HG02623 (cell line): ENCODE data around the gene LPAR6.
"Not testable (repeated sequence)": the region's sequence is repeated elsewhere in the genome, so short reads cannot be mapped to it uniquely, and the experiment has no call there.

Experiments used
- ATAC-seq: cut with Tn5 transposase; IDR thresholded peaks from one replicate; pipeline ENCODE4 v1.9.1; 2021; ENCODE audit warnings: moderate library complexity; ENCODE audit not compliant: unreplicated experiment

Gene LPAR6, protein sequence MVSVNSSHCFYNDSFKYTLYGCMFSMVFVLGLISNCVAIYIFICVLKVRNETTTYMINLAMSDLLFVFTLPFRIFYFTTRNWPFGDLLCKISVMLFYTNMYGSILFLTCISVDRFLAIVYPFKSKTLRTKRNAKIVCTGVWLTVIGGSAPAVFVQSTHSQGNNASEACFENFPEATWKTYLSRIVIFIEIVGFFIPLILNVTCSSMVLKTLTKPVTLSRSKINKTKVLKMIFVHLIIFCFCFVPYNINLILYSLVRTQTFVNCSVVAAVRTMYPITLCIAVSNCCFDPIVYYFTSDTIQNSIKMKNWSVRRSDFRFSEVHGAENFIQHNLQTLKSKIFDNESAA

DNA sequence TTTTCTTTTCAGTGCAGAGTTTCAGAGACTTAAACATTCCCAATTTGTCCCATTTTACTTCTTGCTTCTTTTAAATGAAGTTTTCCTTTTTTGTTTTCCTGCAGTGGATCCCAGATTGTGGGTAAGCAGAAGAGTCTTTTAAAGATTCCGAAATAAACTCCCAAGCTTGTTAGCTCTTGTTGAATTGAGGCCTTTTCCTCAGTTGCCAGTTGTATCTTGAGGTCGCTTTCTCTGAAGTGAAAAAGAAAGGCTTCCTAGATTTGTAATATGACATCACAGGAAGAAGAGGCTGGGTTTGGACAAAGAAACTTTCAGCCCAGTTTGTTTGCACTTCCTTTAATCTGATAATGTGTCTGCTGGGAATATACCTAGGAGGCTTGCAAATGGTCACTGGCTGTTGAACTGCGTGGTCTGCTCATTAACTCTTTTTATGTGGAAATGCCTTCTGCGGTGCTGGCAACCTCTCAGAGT, at the start of gene LPAR6:
Gene LPAR6 (minus strand): TSS at position 233 of the 471 bp plus-strand sequence. CDS start 690 bp downstream, outside the sequence.
- no peak for ATAC-seq

DNA sequence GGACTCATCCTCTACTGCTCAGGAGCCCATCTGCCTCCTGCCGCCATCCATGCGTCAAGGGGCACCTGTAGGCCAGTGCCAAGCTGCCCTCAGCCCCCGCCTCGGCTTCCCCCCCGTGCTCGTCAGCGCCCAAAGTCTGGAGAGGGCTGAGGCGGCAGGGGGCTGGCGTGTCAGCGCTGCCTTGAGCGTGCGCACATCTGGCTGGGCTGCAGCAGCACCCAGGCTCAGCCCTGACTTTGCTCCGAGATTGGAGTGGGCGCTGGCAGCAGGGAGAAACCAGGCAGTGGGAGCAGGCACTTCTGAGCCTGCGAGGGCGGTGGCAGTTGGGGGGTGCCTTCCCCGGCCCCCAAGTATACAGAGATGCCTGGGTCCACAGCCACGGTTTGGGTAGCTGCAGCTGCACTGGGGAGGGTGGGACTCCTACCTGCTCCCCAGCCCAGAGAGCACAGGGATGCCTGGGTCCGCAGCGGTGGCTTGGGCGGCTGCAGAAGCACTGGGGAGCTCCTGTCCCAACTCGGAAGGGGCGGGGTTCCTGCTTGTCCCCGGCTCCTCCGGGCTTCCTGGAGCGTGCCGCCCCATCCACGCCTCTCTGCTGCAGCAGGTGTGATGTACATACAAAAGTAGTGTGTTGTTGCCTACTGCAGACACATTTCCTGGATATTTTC, 44.8 kb upstream of the LPAR6 start:
- no peak for ATAC-seq

DNA sequence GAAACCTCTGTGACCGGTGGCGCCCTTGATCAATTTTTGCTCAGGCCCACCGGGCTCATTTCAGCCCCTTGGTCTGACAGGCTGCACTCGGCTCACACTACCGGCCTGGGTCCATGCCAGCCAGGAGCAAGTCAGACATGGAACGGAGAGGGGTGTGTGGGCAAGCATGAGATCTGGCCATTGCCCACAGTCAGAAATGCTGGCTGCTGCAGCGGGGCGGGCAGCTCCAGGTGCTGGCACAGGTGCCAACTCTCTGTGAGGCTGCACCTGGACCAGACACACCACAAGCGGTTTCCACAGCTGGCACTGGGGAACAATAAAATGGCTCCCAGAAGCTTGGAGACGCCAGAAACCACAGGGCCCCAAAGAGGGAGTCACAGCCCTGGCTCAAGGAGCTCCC, 43.6 kb upstream of the LPAR6 start:
- no peak for ATAC-seq

DNA sequence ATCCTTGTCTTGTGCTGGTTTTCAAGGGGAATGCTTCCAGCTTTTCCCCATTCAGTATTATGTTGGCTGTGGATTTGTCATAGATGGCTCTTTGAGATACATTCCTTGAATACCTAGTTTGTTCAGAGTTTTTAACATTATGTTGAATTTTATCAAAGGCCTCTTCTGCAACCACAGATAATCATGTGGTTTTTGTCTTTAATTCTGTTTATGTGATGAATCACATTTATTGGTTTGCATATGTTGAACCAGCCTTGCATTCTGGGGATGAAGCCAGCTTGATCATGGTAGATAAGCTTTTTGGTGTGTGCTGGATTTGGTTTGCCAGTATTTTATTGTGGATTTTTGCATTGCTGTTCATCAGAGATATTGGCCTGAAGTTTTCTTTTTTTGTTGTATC, 38.3 kb upstream of the LPAR6 start:
- ATAC-seq = not testable (repeated sequence)

DNA sequence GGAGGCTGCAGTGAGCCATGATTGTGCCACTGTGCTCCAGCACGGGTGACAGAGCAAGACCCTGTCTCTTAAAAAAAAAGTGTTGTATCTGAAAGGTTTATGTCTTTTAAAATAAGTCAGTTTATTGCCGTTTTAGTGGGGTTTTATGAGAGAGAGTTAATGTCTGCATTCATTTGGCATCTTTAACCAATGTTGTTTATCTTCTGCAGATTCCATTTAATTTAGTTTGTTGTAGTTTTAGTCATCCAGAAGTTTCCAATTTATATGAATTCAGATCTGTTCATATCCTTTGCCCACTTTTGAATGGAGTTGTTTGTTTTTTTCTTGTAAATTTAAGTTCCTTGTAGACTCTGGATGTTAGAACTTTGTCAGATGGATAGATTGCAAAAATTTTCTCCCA, 36.7 kb upstream of the LPAR6 start:
- ATAC-seq = no peak

DNA sequence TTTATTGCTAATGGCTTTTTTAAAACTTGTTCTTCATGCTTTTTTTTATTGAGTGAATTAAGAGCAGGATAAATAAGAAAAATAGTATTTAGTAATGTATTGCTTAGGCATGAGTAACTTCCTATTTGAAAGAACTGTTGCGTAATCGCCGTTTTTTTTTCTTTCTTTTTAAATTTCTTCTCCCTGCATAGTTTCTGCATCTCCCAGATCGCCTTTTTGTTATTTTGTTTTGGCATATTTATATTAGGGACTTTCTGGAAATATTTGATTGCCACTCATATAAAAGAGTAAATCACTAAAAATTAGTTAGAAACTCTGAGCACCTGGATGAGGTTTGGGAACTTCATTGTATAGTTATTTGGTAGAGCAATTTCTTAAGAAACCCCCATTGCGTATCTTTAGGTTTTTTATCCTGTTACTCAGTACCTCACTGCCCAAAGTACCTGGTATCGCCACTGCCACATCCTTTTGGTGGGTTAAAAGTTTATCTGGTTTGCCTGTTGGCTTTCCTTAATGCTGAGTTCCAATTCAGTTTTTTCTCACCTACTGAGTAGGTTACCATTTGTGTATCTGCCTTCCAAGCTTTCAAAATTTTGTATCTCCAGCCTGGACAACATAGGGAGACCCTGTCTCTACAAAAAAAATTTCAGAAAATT, 36.2 kb upstream of the LPAR6 start:
- no peak for ATAC-seq

DNA sequence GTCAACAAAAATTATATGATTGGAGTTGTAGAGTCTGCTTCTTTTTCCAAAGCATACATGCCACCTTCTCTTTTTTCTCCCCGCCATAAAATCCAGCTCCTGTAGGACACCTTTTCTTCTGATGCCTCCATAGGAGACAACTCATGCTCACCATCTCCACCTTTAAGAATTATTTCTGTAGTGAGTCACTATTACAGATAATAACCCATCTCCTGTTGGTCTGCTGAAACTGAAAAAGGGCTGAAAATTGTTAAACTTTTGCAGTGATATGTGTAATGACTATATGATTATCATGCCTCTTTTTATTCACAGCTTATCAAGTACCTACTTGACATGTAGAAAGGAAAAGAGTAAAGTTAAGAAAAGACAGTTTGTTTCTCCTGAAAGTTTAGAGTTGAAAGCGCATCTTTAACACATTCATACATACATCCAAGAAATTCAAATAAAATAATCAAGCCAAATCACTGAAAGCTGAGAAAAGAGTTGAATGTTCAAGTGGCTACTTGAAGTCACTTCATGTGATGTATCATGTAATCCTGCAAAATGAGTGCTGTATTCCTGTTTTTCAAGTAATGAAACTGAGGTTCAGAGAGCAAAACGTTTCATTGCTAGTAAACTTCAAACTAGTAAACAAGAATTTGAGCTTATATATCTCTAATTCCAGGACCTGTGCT, 35.5 kb upstream of the LPAR6 start:
- no peak for ATAC-seq

DNA sequence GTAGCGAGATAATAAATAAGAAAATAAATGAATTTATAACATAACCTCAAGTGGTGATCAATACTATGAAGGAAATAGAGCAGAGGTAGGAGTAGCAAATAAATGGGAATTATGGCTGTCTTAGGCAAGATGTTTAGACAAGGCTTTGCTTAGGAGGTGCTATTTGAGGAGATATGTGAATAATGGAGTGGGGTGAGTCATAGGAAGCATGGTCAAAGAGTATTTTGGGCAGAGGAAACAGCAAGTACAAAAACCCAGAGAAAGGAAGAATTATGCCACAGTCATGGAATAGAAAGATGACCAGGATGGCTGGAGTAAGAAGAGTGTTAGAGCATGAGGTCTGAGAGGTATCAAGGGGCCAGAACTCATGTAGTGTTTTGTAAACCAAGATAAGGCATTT, 33.6 kb upstream of the LPAR6 start:
- ATAC-seq = no peak

DNA sequence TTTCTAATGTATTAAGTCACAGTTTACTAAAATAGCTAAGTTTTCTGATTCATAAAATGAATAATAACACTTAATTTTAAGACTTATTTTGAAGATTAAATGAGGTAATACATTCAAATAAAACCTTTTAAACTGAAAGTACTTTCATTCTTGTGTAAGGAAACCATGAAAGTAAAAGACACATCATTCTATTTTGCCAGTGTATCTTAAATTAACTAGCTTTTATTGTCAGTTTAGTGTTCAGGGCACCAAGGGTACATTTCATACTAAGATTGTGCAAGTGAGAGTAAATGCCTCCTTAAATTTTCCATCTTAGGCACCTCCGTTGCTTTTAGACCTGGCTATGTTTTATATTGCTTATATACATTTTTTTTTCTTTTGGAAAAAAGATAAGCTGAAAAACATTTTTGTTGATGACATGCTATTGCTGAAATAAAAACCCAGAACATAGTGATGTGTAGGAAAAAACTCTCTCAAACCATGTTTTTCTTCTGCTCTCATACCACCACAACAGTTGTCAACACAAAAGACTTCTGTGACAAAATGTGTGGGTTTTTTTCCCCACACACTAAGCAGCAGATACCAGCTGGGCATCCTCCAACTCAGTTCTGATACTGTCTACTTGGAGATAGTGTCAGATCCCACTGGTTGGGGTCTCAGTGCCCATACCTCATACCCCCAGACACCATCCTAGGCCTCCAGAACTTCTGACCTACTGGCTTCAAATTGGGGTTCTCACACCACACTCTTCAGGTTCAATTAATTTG, 30.7 kb upstream of the LPAR6 start:
- no peak for ATAC-seq

DNA sequence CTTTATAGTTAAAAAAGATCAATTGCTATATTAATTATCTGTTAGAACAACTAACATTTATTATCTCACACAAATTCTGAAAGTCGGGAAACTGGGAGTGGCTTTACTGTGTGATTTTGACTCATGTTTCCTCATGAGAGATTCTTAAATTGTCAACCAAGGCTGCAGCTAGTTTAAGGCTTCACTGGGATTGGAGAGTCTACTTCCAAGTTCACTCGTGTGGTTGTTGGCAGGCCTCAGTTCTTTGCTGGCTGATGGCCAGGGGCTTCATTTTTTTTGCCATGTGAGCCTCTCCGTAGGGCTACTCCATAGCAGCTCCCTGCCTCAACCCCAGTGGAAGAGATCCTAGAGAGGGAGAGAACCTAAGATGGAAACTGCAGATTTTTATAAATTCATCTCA, 24.5 kb upstream of the LPAR6 start:
- no peak for ATAC-seq

DNA sequence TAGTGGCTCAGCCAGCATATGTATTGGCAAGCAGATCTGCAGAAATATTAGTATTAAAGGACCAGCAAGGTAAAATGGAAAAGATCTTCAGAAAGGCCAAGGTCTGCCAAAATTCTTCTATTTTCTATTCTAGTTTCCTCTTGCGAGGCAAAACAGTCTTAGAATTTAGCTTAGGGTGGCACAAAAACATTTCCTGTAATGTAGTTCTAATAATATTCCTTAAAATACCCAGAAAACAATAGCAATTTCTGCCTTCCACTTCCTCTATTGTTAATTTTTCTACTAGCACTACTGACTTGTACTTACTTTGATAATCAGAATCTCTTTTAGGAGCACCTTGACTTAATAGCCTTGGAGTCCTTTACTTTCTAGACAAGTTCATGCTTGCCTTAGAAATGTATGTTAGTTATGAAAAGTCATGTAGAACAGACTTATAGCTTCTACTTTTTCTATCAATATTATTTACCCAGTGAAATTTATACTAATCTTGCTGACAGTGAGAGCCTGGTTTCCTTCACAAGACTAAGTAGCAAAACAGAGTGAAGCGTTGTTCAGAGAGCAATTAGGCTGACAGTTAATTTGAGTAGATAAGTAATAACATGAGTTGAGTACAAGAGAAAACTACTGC, 23.9 kb upstream of the LPAR6 start:
- no peak for ATAC-seq

DNA sequence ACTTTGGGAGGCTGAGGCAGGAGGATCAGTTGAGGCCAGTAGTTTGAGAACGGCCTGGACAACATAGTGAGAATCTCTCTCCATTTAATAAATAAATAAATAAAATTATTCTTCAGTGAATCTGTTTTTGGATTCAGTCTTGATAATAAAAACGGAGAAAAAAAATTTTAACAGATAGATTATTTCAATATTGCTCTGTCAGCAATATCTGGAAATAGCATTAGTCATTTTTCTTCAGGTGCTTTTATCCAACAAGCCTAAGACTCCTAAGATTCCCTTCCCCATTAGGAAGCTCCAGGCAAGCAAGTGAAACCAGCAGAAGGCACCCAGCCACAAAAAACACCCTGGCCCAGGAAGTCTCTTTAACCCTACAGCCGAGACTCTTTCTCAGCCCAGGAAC, 21.3 kb upstream of the LPAR6 start:
- no peak for ATAC-seq

DNA sequence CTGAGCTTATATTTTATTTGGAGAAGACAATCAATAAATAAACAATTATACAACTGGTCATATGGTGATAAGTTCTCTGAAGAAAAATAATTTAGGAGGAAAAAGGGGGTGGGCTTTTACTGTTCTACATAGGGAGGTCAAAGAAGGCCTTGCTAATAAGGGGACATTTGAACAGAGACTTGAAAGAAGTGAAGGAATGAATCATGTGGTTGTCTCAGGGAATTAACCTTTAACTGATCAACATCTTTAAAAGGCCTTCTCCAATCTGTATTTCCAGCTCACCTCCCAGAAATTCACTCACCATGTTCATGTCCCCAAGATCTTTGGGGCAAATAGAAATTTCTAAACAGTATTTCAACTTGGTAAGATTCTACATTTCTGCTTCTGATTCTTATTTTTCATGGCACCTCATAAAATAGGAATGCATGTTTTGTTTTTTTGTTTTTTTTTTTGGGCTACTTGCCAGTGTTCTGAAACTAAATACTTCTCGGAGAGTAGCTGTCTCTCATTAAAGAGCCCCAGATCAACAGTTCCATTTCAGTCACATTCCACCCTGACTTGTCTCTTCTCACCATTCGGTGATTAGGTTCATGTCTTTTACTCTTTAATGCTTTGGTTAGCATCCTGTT, 19.2 kb upstream of the LPAR6 start:
- no peak for ATAC-seq

DNA sequence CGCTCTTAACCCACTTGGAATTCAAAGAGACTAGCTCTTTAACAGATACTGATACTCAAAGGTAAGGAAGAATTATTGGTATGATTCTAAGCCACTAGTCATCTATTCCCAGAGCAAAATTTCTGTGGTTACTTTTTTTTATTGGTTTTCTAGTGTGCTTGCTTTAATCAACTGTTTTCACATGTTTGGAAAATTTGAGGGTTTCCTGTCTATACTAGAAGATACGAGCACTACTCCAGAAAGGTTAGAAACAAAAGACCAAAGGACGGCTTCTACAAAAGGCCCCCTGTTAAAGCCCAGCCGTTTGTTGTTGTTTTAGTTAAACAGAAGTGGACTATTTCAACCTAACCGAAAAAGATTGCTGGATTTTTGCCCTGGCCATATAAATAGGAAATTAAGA, 18.5 kb upstream of the LPAR6 start:
- ATAC-seq = no peak

DNA sequence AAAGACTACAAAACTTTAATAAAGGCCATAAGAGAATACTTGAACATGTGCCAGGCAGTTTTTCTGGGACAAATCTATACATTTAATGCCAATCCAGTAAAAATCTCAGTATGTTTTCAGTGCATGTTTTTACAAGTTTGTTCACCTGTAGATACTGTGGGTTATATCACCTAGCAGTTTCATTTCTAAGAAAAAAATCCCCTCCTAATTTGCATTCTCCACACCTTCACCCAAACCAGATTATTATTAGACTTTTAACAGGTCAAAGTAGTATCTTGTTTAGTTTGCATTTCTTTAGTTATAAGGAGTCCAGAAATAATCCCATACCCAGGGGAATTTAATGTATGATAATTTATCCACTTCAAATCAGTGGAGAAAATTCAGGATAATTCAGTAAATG, 17.0 kb upstream of the LPAR6 start:
- peak; percentile 52 for ATAC-seq

DNA sequence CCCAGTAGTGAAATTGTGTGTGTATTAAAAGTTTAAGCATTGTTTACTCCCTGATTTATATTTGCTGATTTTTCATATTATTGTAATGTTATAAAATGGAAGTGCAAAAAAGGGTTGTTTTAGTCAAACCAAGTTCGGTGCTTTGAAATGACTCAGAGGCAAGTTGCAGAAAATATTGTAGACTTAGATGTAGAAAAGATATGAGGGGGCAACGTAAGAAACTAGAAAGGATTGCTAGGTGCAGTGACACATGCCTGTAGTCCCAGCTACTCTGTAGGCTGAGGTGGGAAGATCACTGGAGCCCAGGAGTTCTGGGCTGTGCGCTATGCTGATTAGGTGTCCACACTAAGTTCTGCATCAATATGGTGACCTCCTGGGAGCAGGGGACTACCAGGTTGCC, 16.1 kb upstream of the LPAR6 start:
- ATAC-seq = no peak

DNA sequence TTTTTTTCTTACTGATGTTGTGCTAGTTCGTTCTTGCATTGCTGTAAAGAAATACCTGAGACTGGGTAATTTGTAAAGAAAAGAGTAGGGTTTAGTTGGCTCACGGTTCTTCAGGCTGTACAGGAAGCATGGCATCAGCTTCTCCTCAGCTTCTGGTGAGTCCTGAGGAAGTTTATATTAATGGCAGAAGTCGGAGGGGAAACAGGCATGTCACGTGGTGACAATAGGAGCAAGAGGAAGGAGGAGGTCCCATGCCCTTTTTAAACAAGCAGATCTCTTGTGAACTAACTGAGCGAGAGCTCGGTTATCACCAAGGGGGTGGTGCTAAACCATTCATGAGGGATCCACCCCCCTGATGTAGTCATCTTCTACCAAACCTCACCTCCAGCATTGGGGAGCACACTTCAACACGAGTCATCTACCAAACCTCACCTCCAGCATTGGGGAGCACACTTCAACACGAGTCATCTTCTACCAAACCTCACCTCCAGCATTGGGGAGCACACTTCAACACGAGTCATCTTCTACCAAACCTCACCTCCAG, 13.9 kb upstream of the LPAR6 start:
- not testable (repeated sequence) for ATAC-seq

DNA sequence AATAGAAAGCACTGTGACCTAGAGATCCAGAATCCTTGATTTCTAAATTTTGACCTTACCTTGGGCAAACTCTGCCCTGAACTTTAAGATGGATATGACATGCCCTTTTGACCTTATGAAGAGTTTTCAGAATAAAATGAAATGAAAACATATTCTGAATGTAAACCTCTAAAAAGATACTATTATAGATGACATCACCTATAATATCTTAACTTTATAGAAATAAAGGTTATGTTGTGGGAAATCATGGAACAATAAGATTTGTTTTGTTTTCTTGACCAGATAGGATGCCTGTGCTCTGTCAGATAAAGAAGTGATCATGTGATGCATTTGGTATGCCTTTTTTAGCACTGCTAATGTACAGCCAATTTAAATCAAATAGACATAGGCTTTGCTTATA, 13.1 kb upstream of the LPAR6 start:
- ATAC-seq = no peak

DNA sequence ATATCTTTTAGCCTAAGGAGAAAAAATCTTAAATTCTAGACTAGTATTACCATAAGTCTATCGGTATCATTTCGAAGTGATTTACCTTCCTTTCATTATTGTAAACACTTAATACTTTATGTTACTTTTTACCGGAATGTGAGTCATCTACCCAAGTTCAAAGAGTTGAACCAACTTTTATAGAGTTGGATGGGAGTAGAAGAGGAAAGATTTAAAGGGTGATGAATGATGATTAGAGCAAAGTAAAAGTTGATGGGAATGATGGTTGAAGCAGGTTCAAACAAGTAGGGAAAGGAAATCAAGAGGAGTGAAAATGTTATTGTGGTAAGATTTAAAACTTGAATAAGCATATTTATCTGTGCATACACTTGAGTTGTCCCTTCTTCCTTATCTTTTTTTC, 11.3 kb upstream of the LPAR6 start:
- ATAC-seq = no peak

DNA sequence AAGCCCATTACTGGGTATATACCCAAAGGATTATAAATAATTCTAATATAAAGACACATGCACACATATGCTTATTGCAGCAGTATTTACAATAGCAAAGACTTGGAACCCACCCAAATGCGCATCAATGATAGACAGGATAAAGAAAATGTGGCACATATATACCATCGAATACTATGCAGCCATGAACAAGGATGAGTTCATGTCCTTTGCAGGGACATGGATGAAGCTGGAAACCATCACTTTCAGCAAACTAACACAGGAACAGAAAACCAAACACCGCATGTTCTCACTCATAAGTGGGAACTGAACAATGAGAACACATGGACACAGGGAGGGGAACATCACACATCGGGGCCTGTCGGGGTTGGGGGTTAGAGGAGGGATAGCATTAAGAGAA, 9.1 kb upstream of the LPAR6 start:
- not testable (repeated sequence) for ATAC-seq
